Measurements from ENCODE around the gene ZEB2.

The ZEB2 gene

DNA sequence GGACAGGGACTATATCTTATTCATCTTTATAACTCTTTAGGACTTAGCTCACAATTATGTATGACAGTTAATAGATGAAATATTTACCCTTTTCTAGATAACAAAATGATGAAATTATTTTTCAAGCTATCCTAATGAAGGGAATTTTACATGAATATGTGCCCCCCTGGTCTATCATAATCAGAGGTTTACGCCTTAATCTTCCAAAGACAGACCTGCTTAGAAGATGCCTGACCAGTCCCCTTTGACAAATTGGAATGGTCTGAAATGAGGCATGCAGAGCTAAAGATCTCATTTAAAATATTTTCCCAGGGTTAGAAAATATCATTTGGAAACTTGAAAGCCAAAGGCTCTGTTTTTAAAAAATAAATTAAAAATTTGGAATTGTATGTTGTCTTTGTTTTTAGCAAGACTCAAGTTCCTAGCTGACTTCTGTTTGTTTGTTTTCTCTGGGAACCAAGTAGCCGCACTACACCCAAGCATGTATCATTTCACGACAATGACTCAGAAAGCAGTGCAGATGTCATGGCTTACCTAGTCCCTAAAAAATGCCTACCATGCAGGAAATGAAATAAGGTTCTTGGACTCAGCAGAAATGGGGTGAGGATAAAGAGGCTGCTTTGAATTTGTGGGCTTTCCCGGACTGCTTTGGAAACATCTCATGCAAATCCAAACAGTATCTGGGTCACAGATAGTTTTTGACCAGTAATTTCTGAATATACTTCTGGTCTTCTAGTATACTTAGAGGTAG lies 162.1 kb downstream of the ZEB2 start:
- Histone ChIP-seq H3K4me1 (ENCODE audit: control insufficient read depth, insufficient read depth, low read length) (no peaks in the 10 kb centered on the region), H3K4me3 (ENCODE audit: low read length) (no peak overlapping the region), H3K9ac (ENCODE audit: low read length) (no peak overlapping the region), H3K27me3 (ENCODE audit: control insufficient read depth, insufficient read depth, low read length) (no peaks in the 10 kb centered on the region), H3K9me3 (ENCODE audit: control insufficient read depth, low read length) (no peaks in the 10 kb centered on the region), H3K36me3 (ENCODE audit: control insufficient read depth, insufficient read depth, low read length) (no peaks in the 10 kb centered on the region)

DNA sequence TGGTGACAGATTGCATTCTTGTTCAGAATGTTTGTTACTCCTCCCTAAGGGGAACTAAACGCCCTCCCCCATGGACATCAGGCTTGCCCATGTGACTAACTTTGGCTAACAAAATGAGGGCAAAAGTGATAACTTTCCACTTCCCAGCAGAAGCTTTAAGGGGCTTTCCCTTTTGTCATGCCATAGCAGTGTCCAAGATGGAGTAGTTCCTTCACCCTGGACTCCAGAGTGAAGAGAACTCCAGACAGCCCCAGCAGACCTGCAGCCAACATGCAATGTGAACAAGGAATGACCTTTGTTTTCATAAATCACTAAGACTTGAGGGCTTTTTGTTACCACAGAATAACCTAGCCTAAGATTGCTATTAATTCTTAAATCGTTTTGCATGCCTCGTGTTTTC lies 163.5 kb downstream of the ZEB2 start:
- no peak overlapping the region for H3K9ac ChIP-seq (ENCODE audit: low read length)
- H3K4me3 ChIP-seq (ENCODE audit: low read length) = no peak overlapping the region
- no peaks in the 10 kb centered on the region for H3K27me3 ChIP-seq (ENCODE audit: control insufficient read depth, insufficient read depth, low read length)
- H3K4me1 ChIP-seq (ENCODE audit: control insufficient read depth, insufficient read depth, low read length) = no peaks in the 10 kb centered on the region
- no peaks in the 10 kb centered on the region for H3K9me3 ChIP-seq (ENCODE audit: control insufficient read depth, low read length)
- H3K36me3 ChIP-seq (ENCODE audit: control insufficient read depth, insufficient read depth, low read length) = no peaks in the 10 kb centered on the region

DNA sequence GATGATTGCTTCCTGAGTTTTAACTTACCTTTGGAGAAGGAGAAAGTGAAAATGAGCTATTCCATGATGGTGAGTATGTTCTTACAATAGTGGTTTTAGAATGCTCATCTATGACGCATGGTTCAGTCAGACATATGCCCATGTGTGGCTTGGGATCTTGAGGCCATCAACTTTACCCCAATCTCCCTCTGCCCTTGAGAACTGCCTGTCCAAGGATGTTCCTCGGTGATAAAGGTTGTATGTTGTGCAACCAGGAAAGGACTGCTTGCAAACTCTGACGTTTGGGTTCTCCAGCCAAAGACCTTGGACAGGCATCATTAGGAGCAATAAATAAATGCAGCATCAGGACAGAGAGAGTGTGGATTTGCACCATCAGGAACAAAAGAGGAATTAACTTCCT lies 165.0 kb downstream of the ZEB2 start:
- no peaks in the 10 kb centered on the region for H3K9me3 ChIP-seq (ENCODE audit: control insufficient read depth, low read length)
- H3K27me3 ChIP-seq (ENCODE audit: control insufficient read depth, insufficient read depth, low read length) = no peaks in the 10 kb centered on the region

DNA sequence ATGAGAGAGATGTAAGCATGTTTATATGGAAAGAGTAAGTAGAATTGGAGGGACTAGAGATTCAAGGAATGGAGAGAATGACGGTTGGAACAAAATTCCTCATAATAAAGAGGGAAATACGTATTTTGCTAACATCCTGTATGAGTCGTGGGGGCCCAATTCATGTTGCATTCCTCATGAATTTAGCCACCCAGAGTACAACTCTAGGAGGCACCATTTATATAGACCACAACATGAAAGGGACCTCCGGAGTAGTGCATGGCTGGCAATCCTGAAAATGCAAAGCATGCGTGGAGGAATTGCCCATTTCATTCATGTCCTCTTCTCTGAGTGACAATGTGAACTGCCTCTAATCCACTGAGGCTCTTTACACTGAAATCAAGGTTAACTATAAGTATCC lies 168.2 kb downstream of the ZEB2 start:
- Histone ChIP-seq H3K36me3 (ENCODE audit: control insufficient read depth, insufficient read depth, low read length) (no peaks in the 10 kb centered on the region), H3K4me3 (ENCODE audit: low read length) (no peak overlapping the region), H3K9ac (ENCODE audit: low read length) (no peak overlapping the region), H3K27me3 (ENCODE audit: control insufficient read depth, insufficient read depth, low read length) (no peaks in the 10 kb centered on the region), H3K4me1 (ENCODE audit: control insufficient read depth, insufficient read depth, low read length) (no peaks in the 10 kb centered on the region), H3K9me3 (ENCODE audit: control insufficient read depth, low read length) (no peaks in the 10 kb centered on the region)

More for the DNA sequence above, 165.0 kb downstream of the ZEB2 start:
- Histone ChIP-seq H3K9ac (ENCODE audit: low read length) (no peak overlapping the region), H3K4me3 (ENCODE audit: low read length) (no peak overlapping the region), H3K4me1 (ENCODE audit: control insufficient read depth, insufficient read depth, low read length) (no peaks in the 10 kb centered on the region), H3K36me3 (ENCODE audit: control insufficient read depth, insufficient read depth, low read length) (no peaks in the 10 kb centered on the region)

DNA sequence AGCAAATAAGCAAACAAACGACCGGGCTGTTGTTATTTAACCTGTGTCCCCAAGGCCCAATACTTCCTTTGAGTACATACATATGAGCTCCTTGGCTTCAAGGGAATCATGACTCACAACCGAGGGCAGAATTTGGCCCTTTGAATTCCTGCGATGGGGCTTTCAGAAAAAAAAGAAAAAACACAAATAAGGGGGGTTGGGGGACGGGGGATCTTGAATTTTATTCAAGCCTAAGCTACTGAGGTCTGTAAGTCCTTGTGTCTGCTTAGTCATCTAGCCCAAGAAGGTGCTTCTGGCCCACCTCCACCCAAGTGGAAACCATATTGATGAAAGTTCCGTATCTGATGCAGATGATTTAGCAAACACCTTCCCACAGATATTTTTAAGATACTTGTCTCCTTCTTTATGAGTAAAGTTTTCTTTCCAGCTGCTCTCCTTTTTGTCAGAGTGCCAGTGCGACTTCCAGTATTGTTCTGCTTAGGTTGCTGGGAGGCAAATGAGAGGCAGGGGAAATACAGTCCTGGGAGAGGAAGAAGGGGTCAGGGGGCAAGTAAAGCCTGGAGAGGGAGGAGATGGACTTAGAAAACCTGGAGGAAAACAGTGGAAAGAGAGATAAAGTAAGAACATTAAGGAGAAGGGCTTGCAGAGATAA lies 169.6 kb downstream of the ZEB2 start:
- no peak overlapping the region for H3K4me3 ChIP-seq (ENCODE audit: low read length)
- H3K27me3 ChIP-seq (ENCODE audit: control insufficient read depth, insufficient read depth, low read length) = no peaks in the 10 kb centered on the region
- H3K9me3 ChIP-seq (ENCODE audit: control insufficient read depth, low read length) = no peaks in the 10 kb centered on the region
- no peak overlapping the region for H3K9ac ChIP-seq (ENCODE audit: low read length)
- H3K36me3 ChIP-seq (ENCODE audit: control insufficient read depth, insufficient read depth, low read length) = no peaks in the 10 kb centered on the region
- no peaks in the 10 kb centered on the region for H3K4me1 ChIP-seq (ENCODE audit: control insufficient read depth, insufficient read depth, low read length)

DNA sequence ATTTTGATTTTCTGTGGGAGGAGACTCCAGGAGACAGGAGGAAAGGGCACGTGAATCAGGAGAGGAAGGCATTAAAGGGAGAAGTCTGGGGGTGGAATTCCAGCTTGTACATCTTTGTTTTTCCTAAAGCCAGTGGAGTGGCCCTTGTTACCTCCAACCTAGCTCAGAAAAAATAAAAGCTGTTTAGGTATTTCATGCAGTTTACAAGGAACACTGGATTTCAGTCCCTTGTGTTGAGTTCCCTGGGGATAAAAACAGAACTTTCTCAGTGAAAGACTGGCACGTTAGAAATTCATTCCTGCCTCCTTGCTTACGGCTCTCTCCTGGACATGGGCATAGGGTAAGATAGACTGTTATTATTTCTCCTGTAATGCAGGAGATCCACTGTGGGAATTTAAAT lies 170.2 kb downstream of the ZEB2 start:
- Histone ChIP-seq H3K4me3 (ENCODE audit: low read length) (no peak overlapping the region), H3K4me1 (ENCODE audit: control insufficient read depth, insufficient read depth, low read length) (no peaks in the 10 kb centered on the region), H3K36me3 (ENCODE audit: control insufficient read depth, insufficient read depth, low read length) (no peaks in the 10 kb centered on the region), H3K9me3 (ENCODE audit: control insufficient read depth, low read length) (no peaks in the 10 kb centered on the region), H3K9ac (ENCODE audit: low read length) (no peak overlapping the region), H3K27me3 (ENCODE audit: control insufficient read depth, insufficient read depth, low read length) (no peaks in the 10 kb centered on the region)

DNA sequence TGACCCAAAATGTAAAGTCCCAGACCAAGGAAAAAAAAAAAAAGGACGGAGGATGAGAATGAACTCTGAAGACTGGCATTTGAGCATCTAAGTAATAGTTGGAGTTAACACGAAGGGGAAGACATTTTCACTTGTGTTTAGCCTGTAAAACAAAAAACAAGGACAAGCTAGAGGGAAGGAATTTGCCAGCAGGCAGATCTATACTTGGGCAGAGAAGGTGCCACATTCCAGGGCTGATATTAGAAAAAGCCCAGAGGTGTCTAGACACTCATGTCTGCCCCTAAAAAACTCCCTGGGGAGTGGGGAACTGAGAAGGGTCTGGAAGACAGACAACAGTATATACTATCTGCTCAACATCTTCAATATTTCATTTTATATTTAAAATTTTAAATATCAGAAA lies 171.1 kb downstream of the ZEB2 start:
- H3K4me1 ChIP-seq (ENCODE audit: control insufficient read depth, insufficient read depth, low read length) = no peaks in the 10 kb centered on the region
- H3K9ac ChIP-seq (ENCODE audit: low read length) = no peak overlapping the region
- no peaks in the 10 kb centered on the region for H3K9me3 ChIP-seq (ENCODE audit: control insufficient read depth, low read length)
- H3K27me3 ChIP-seq (ENCODE audit: control insufficient read depth, insufficient read depth, low read length) = no peaks in the 10 kb centered on the region
- no peaks in the 10 kb centered on the region for H3K36me3 ChIP-seq (ENCODE audit: control insufficient read depth, insufficient read depth, low read length)
- no peak overlapping the region for H3K4me3 ChIP-seq (ENCODE audit: low read length)

DNA sequence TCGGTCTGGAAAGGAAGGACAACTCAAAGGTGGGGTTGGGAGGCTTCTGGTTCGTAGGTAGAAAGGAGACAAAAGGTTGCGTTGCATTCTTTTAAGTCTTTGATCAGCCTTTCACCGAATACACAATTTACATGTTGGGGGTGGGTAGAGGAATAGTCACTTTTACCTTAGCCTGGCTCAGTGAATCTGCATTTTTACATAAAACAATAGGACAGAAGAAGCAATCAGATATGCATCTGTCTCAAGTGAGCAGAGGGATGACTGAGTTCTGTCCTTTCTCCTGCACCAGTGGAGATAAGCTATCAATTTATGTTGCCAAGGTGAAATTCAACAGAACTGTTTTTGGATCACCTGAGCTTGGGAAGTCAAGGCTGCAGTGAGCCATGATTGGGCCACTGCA lies 173.7 kb downstream of the ZEB2 start:
- no peak overlapping the region for H3K4me3 ChIP-seq (ENCODE audit: low read length)
- no peaks in the 10 kb centered on the region for H3K9me3 ChIP-seq (ENCODE audit: control insufficient read depth, low read length)

DNA sequence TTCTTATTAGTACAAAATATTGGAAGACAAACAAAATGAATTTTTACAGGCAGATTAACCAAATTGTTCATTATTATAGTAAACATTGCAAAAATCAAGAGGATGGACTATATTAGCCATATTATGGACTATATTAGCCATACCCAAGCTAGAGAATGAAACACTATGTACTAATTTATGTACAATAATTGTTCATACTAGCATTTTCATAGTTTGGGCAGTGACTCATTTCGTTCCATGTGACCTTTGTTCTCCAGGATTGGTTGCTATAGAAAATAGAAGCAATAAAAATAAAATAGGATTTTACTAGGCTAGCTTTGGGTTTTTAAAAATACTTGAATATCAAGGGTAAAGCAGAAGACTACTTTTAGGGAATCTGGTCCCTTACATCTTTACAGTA lies 176.8 kb downstream of the ZEB2 start:
- no peak overlapping the region for H3K4me3 ChIP-seq (ENCODE audit: low read length)
- H3K27me3 ChIP-seq (ENCODE audit: control insufficient read depth, insufficient read depth, low read length) = no peaks in the 10 kb centered on the region
- no peaks in the 10 kb centered on the region for H3K36me3 ChIP-seq (ENCODE audit: control insufficient read depth, insufficient read depth, low read length)
- H3K9ac ChIP-seq (ENCODE audit: low read length) = no peak overlapping the region
- no peaks in the 10 kb centered on the region for H3K4me1 ChIP-seq (ENCODE audit: control insufficient read depth, insufficient read depth, low read length)
- H3K9me3 ChIP-seq (ENCODE audit: control insufficient read depth, low read length) = no peaks in the 10 kb centered on the region

More for the DNA sequence above, 173.7 kb downstream of the ZEB2 start:
- no peaks in the 10 kb centered on the region for H3K36me3 ChIP-seq (ENCODE audit: control insufficient read depth, insufficient read depth, low read length)
- no peaks in the 10 kb centered on the region for H3K27me3 ChIP-seq (ENCODE audit: control insufficient read depth, insufficient read depth, low read length)
- H3K4me1 ChIP-seq (ENCODE audit: control insufficient read depth, insufficient read depth, low read length) = no peaks in the 10 kb centered on the region
- H3K9ac ChIP-seq (ENCODE audit: low read length) = no peak overlapping the region

DNA sequence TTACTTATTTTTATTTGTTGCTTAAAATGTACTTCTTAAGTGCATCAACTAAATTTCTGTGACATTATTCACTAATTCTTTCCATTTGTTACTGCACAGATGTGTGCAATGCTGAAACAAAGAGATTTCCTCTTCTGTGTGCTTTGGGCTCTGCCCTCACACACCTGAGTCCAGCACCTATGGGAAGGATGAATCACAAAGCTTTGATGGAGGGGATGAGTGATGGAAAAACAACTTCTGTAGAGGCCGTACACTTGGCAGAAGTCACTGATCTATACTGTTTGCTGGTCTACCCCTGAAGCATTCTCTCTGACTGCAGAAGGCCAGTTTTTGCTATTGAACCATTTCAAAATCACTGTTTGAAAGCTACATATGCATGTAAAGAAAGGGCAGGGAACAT lies 178.4 kb downstream of the ZEB2 start:
- no peaks in the 10 kb centered on the region for H3K36me3 ChIP-seq (ENCODE audit: control insufficient read depth, insufficient read depth, low read length)
- H3K27me3 ChIP-seq (ENCODE audit: control insufficient read depth, insufficient read depth, low read length) = no peaks in the 10 kb centered on the region
- no peaks in the 10 kb centered on the region for H3K9me3 ChIP-seq (ENCODE audit: control insufficient read depth, low read length)
- no peak overlapping the region for H3K4me3 ChIP-seq (ENCODE audit: low read length)
- no peak overlapping the region for H3K9ac ChIP-seq (ENCODE audit: low read length)
- no peaks in the 10 kb centered on the region for H3K4me1 ChIP-seq (ENCODE audit: control insufficient read depth, insufficient read depth, low read length)

DNA sequence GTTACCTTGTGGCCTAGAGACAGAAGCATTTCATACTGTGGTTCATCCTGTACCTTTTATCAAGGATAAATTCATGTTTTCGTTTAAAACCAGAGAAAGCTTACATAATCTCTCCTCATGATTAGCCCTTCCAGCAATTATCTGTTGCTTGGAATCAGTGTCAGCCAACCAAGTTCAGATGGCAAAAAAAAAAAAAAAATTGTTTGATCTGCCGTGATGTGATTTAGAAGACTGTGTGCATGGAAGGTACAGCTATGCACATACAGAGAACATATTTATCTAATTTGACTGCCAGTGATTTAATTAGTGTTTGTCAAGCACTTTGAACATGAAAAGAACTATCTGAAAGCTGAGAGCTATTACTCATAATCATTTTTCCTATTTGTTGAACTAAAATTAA lies 180.9 kb downstream of the ZEB2 start:
- Histone ChIP-seq H3K9ac (ENCODE audit: low read length) (no peak overlapping the region), H3K36me3 (ENCODE audit: control insufficient read depth, insufficient read depth, low read length) (no peaks in the 10 kb centered on the region), H3K27me3 (ENCODE audit: control insufficient read depth, insufficient read depth, low read length) (no peaks in the 10 kb centered on the region), H3K9me3 (ENCODE audit: control insufficient read depth, low read length) (no peaks in the 10 kb centered on the region), H3K4me1 (ENCODE audit: control insufficient read depth, insufficient read depth, low read length) (no peaks in the 10 kb centered on the region), H3K4me3 (ENCODE audit: low read length) (no peak overlapping the region)

DNA sequence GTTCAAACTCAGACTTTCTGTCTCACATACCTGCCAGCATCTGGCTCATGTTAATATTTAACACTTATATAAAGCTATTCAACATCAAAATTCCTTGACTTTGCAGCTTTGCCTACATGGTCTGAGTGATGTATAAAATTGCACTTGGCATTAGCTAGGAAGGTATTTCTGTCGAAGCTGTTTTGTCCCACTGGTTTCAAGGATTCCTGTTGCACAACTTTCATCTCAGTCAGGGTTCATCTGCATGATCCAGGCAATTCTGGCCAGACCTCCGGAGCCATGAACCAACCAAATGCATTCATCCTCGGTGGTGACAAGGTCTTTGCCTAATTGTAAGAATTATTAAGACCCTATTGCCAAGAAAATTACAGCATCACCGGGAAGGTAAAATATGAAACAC lies 185.4 kb downstream of the ZEB2 start:
- no peaks in the 10 kb centered on the region for H3K36me3 ChIP-seq (ENCODE audit: control insufficient read depth, insufficient read depth, low read length)
- peaks cover 8% of the 10 kb centered on the region for H3K4me1 ChIP-seq (ENCODE audit: control insufficient read depth, insufficient read depth, low read length)
- H3K27me3 ChIP-seq (ENCODE audit: control insufficient read depth, insufficient read depth, low read length) = no peaks in the 10 kb centered on the region
- H3K9me3 ChIP-seq (ENCODE audit: control insufficient read depth, low read length) = no peaks in the 10 kb centered on the region
- no peak overlapping the region for H3K4me3 ChIP-seq (ENCODE audit: low read length)
- no peak overlapping the region for H3K9ac ChIP-seq (ENCODE audit: low read length)

All from mucosa of stomach (tissue), 1 donor.